ENCODE results near the gene ALPK3.

DNA sequence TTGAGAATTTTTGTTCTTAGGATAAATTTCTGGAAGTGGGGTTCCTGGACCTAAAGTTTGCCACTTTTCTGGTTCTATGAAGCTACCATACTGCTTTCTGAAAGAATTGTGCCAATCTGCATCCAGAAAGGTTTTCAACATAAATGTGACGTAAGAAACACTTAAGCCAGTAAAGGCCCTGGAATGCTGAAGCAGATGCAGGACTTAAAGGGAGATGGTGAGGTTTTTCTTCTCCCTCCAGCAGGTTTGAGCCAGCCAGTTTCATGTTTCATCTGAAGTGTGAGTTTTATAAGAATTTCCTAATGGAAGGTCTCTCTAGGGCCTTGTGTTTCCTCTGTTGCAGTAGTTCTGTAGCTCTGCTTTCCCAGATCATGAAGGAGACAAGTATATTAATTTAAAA lies 35.7 kb upstream of the ALPK3 start:
- TF ChIP-seq CHD1 (IDR thresholded peaks at IDR 0.05; ENCODE audit: low read length) (no peak), PRDM10 (IDR thresholded peaks at IDR 0.05; ENCODE audit: partially characterized antibody) (no peak), ZNF274 (IDR thresholded peaks at IDR 0.05; ENCODE audit: borderline replicate concordance, low read depth, low read length) (no peak), BHLHE40 (IDR thresholded peaks at IDR 0.05; ENCODE audit: low read length) (no peak), RNF2 (IDR thresholded peaks at IDR 0.05) (no peak), CCNT2 (IDR thresholded peaks at IDR 0.05; ENCODE audit: borderline replicate concordance, extremely low read depth, insufficient read length, low read depth, low read length) (no peak)
- TF ChIP-seq, protein P1, sequence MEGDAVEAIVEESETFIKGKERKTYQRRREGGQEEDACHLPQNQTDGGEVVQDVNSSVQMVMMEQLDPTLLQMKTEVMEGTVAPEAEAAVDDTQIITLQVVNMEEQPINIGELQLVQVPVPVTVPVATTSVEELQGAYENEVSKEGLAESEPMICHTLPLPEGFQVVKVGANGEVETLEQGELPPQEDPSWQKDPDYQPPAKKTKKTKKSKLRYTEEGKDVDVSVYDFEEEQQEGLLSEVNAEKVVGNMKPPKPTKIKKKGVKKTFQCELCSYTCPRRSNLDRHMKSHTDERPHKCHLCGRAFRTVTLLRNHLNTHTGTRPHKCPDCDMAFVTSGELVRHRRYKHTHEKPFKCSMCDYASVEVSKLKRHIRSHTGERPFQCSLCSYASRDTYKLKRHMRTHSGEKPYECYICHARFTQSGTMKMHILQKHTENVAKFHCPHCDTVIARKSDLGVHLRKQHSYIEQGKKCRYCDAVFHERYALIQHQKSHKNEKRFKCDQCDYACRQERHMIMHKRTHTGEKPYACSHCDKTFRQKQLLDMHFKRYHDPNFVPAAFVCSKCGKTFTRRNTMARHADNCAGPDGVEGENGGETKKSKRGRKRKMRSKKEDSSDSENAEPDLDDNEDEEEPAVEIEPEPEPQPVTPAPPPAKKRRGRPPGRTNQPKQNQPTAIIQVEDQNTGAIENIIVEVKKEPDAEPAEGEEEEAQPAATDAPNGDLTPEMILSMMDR (IDR thresholded peaks at IDR 0.05 in 2 of 3, conservative IDR thresholded peaks at IDR 0.05 in 1 of 3; ENCODE audit: insufficient read depth in 2 of 3, low read depth in 1 of 3, low read length in 3 of 3), result no peak

Measured in K562 (cell line).